ENCODE results near the gene CA5A.

Gene CA5A

DNA sequence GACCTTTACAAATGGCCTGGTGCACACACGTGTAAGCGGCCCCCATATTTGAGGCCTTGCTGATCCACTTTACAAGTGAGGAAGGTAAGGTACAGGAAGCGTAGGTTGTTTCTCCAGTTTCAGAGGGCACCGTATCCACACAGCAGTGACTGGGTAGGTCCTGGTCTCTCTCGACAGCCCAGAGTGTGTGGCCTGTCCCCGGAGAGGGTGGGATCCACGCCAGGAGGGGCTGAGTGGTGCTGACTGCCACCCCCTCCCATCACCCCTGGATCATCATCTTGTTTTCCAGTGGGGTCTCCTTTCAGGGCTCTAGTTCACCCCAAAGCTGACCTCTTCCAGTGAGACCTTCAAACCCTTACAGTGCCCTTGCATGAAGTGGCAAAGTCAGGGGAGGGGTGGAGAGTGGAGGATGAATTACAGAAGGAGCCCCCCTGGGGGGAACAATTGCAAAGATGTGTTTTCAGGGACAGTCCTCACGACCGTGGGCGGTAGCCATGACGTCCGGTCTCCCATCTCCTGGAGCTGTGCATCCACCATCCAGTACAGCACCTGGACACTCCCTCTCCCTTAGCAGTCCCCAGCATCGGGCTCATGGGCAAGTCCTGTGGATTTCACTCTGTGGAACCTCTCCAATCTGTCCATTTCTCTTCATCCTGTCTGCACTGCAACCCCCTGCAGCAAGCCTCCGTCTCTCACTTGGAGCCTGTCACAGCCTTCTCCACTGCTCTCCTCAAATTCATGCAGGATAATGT lies 10.4 kb upstream of the CA5A start:
- no peaks in the 10 kb centered on the region for H3K27me3 ChIP-seq (ENCODE audit: low read depth, low read length)
- no peaks in the 10 kb centered on the region for H3K36me3 ChIP-seq (replicated peaks; ENCODE audit: low read depth, low read length)
- no peaks in the 10 kb centered on the region for H3K9me3 ChIP-seq (ENCODE audit: insufficient read depth, low read length)
- H2AFZ ChIP-seq (ENCODE audit: low read depth, low read length), result no peak overlapping the region
- no peak overlapping the region for H3K9ac ChIP-seq (ENCODE audit: low read length)
- H3K4me2 ChIP-seq (ENCODE audit: low read length), result no peak overlapping the region
- no peak for TF ChIP-seq EZH2phosphoT487 (IDR thresholded peaks at IDR 0.05; ENCODE audit: low read depth)
- no peak for TF ChIP-seq CTCF (IDR thresholded peaks at IDR 0.05; ENCODE audit: low read depth, low read length)
- H3K27ac ChIP-seq (ENCODE audit: low read length), result no peak overlapping the region
- no peaks in the 10 kb centered on the region for H4K20me1 ChIP-seq (ENCODE audit: insufficient read depth, low read length)
- peaks cover 8% of the 10 kb centered on the region for H3K4me1 ChIP-seq (ENCODE audit: low read length)
- no peak overlapping the region for H3K4me3 ChIP-seq (ENCODE audit: low read length)
- H3K79me2 ChIP-seq (ENCODE audit: low read length), result peaks cover 3% of the 10 kb centered on the region

- Histone ChIP-seq H3K9me3 (ENCODE audit: insufficient read depth, low read length) (no peaks in the 10 kb centered on the region), H3K27me3 (ENCODE audit: low read depth, low read length) (no peaks in the 10 kb centered on the region), H3K9ac (ENCODE audit: low read length) (peak overlapping the region; percentile 56), H3K36me3 (replicated peaks; ENCODE audit: low read depth, low read length) (no peaks in the 10 kb centered on the region), H3K4me2 (ENCODE audit: low read length) (peak overlapping the region; percentile 98), H3K79me2 (ENCODE audit: low read length) (no peaks in the 10 kb centered on the region), H2AFZ (ENCODE audit: low read depth, low read length) (peak overlapping the region; percentile 89), H4K20me1 (ENCODE audit: insufficient read depth, low read length) (no peaks in the 10 kb centered on the region), H3K4me3 (ENCODE audit: low read length) (peak overlapping the region; percentile 78), H3K27ac (ENCODE audit: low read length) (no peak overlapping the region), H3K4me1 (ENCODE audit: low read length) (peaks cover 8% of the 10 kb centered on the region)
- TF ChIP-seq EZH2phosphoT487 (IDR thresholded peaks at IDR 0.05; ENCODE audit: low read depth) (no peak), CTCF (IDR thresholded peaks at IDR 0.05; ENCODE audit: low read depth, low read length) (no peak)
Observed at GRCh38 chr16:87945351-87946042, 9.2 kb upstream of the CA5A start.

DNA sequence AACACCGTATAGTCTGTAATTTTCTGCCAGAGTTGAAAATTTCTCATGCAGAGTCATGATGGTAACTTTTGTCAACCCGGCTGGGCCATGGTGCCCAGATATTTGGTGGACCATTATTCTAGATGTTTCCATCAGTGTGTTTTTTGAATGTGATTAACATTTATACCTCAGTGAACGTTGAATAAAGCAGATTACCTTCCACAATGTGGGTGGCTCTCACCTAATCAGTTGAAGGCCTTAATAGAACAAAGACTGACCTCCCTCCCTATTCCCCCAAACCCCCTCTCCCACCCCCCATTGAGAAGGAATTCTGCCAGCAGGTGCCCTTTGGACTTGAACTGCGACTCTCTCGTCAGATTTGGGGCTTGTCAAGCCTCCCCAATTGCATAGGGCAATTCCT lies 6.4 kb upstream of the CA5A start:
- Histone ChIP-seq H3K9me3 (ENCODE audit: insufficient read depth, low read length) (no peaks in the 10 kb centered on the region), H3K27ac (ENCODE audit: low read length) (no peak overlapping the region), H4K20me1 (ENCODE audit: insufficient read depth, low read length) (no peaks in the 10 kb centered on the region), H3K4me1 (ENCODE audit: low read length) (peaks cover 8% of the 10 kb centered on the region; the same call in 1 of the 2 replicates), H2AFZ (ENCODE audit: low read depth, low read length) (no peak overlapping the region), H3K4me3 (ENCODE audit: low read length) (no peak overlapping the region), H3K27me3 (ENCODE audit: low read depth, low read length) (0 out of 2 replicates have a peak, but pooled peaks cover 5% of the 10 kb centered on the region), H3K4me2 (ENCODE audit: low read length) (no peak overlapping the region), H3K79me2 (ENCODE audit: low read length) (no peaks in the 10 kb centered on the region), H3K9ac (ENCODE audit: low read length) (no peak overlapping the region), H3K36me3 (replicated peaks; ENCODE audit: low read depth, low read length) (no peaks in the 10 kb centered on the region)
- no peak for TF ChIP-seq EZH2phosphoT487 (IDR thresholded peaks at IDR 0.05; ENCODE audit: low read depth)
- TF ChIP-seq CTCF (IDR thresholded peaks at IDR 0.05; ENCODE audit: low read depth, low read length), result no peak

Measured in OCI-LY3 (cell line).